Endothelial cell of umbilical vein (primary cell): Measurements from ENCODE around the gene ZNF664. TPM values are rescaled to one million over a fixed set of nuclear protein-coding genes. Genes with fewer than 3 reads are reported as not detected.

Experiments used
- BruUV-seq: library from RNA; stranded (reverse); fragments of 400-500 nt; replicated peaks from 2 replicates; lab custom pipeline; 2021; lab: Mats Ljungman, UMichigan
- CTCF ChIA-PET: fragments of 300-600, 350-600 bp; sonication (Branson Sonifier 250); formaldehyde crosslinking; loops from one replicate; lab custom pipeline; 2021; ENCODE audit warnings: antibody characterized with exemption, inconsistent platforms; lab: Charles Lee
- POLR2A ChIA-PET: fragments of 300-600, 350-600 bp; sonication (Branson Sonifier 250); formaldehyde crosslinking; loops from one replicate; lab custom pipeline; 2021; ENCODE audit warnings: antibody characterized with exemption, inconsistent platforms; lab: Charles Lee
- DNase-seq: peaks from one replicate; pipeline ENCODE4 v3.0.0-alpha.2; 2011; ENCODE audit warnings: low read depth, low spot score
- FAIRE-seq: peaks from 2 replicates; lab custom pipeline; 2011; peaks lifted over from hg19 to GRCh38; lab: Jason Lieb, UNC
- H2AFZ ChIP-seq: 2 replicates; pipeline ENCODE4 v1.6.0; 2012; ENCODE audit warnings: low read depth, low read length, control low read depth, inconsistent platforms
- H3K27ac ChIP-seq: 2 replicates; pipeline ENCODE4 v1.5.1; 2011; ENCODE audit warnings: low read depth, mild to moderate bottlenecking, control low read depth, low read length, moderate library complexity; ENCODE audit not compliant: insufficient read depth
- H3K27me3 ChIP-seq, 2 experiments: 2 replicates each; pipeline versions ENCODE4 v1.6.0 to v1.6.1; 2011; ENCODE audit warnings: low read length in 2 of 2, mixed read lengths in 1 of 2; ENCODE audit not compliant: control insufficient read depth in 2 of 2, insufficient read depth in 2 of 2
- H3K36me3 ChIP-seq, 2 experiments: 2 replicates in 1 of 2; 3 replicates in 1 of 2; pipeline ENCODE4 v1.5.1; 2011; ENCODE audit warnings: low read length in 2 of 2, mild to moderate bottlenecking in 1 of 2, moderate library complexity in 1 of 2; ENCODE audit not compliant: control insufficient read depth in 2 of 2, insufficient read depth in 2 of 2; ENCODE audit errors: extremely low read depth in 1 of 2
- H3K4me1 ChIP-seq: 3 replicates; pipeline ENCODE4 v1.5.1; 2011; ENCODE audit warnings: mild to moderate bottlenecking, low read length; ENCODE audit not compliant: control insufficient read depth, insufficient read depth; ENCODE audit errors: extremely low read depth
- H3K4me2 ChIP-seq: 2 replicates; pipeline ENCODE4 v1.6.1; 2011; ENCODE audit warnings: low read length, control low read depth, mixed read lengths; ENCODE audit not compliant: insufficient read depth
- H3K4me3 ChIP-seq, 3 experiments: fragments of 200-600 bp in 1 of 3; sonication (generic), shearing (Covaris generic) in 1 of 3; replicated peaks in 1 of 3; 2 replicates each; pipeline ENCODE4 v1.5.1; 2011 to 2016; ENCODE audit warnings: control low read depth in 3 of 3, low read length in 3 of 3, mild to moderate bottlenecking in 2 of 3, inconsistent platforms in 1 of 3, low read depth in 1 of 3, moderate library complexity in 1 of 3; ENCODE audit not compliant: insufficient read depth in 1 of 3
- H3K79me2 ChIP-seq: 2 replicates; pipeline ENCODE4 v1.6.0; 2012; ENCODE audit warnings: low read length, inconsistent platforms; ENCODE audit not compliant: control insufficient read depth, insufficient read depth
- H3K9ac ChIP-seq: replicated peaks from 2 replicates; pipeline ENCODE3; 2011; ENCODE audit warnings: low read length, control low read depth; ENCODE audit not compliant: insufficient read depth; ENCODE audit errors: extremely low read depth
- H3K9me1 ChIP-seq: replicated peaks from 3 replicates; pipeline ENCODE4 v1.6.0; 2011; ENCODE audit warnings: mild to moderate bottlenecking, low read length; ENCODE audit not compliant: control insufficient read depth, insufficient read depth; ENCODE audit errors: extremely low read depth
- H3K9me3 ChIP-seq: replicated peaks from 2 replicates; pipeline ENCODE4 v1.5.1; 2012; ENCODE audit warnings: low read length, inconsistent platforms; ENCODE audit not compliant: control insufficient read depth, insufficient read depth
- H4K20me1 ChIP-seq: replicated peaks from 2 replicates; pipeline ENCODE3; 2011; ENCODE audit warnings: mild to moderate bottlenecking, low read length; ENCODE audit not compliant: control insufficient read depth, insufficient read depth; ENCODE audit errors: extremely low read depth
- EZH2 ChIP-seq: IDR thresholded peaks from 2 replicates; pipeline ENCODE4 v1.6.1; 2012; ENCODE audit warnings: borderline replicate concordance, low read depth, mild to moderate bottlenecking, moderate library complexity, low read length, inconsistent platforms; ENCODE audit not compliant: severe bottlenecking
- FOS ChIP-seq: IDR thresholded peaks from 2 replicates; pipeline ENCODE4 v1.6.1; 2011; ENCODE audit warnings: mild to moderate bottlenecking, low read length, moderate library complexity, borderline replicate concordance; ENCODE audit not compliant: insufficient read depth
- GATA2 ChIP-seq: IDR thresholded peaks from 2 replicates; pipeline ENCODE4 v1.7.0; 2011; ENCODE audit warnings: low read depth, mild to moderate bottlenecking, moderate library complexity, mixed read lengths, low read length; ENCODE audit not compliant: insufficient read length, insufficient read depth
- JUN ChIP-seq: IDR thresholded peaks from 2 replicates; pipeline ENCODE4 v1.6.1; 2011; ENCODE audit warnings: borderline replicate concordance, low read depth; ENCODE audit not compliant: insufficient read length, insufficient read depth
- MYC ChIP-seq: IDR thresholded peaks from one replicate; pipeline ENCODE4 v1.6.1; 2011; ENCODE audit warnings: mild to moderate bottlenecking, low read depth, low read length
- POLR2A ChIP-seq: IDR thresholded peaks from 2 replicates; pipeline ENCODE4 v1.6.1; 2012; ENCODE audit warnings: low read depth, mild to moderate bottlenecking, control low read depth, low read length
- POLR2AphosphoS5 ChIP-seq: IDR thresholded peaks from 2 replicates; pipeline ENCODE4 v1.6.1; 2012; ENCODE audit warnings: low read depth, mild to moderate bottlenecking, control low read depth, low read length, moderate library complexity; ENCODE audit not compliant: insufficient read depth
- dilution Hi-C: fragments of 300-500 bp; cut with MboI; formaldehyde crosslinking; loops from one replicate; pipeline ENCODE4 v1.15.0; 2019; ENCODE audit warnings: low sequenced_read_pairs; ENCODE audit not compliant: extremely low pct_ligation_motif_present
- intact Hi-C: fragments of 100-400 bp; cut with micrococcal nuclease; formaldehyde crosslinking; loops from one replicate; pipeline ENCODE4 v1.10.0; 2022
- polyA plus RNA-seq, 4 experiments: library from polyadenylated mRNA; depleted of rRNA in 3 of 4; stranded (reverse) in 3 of 4; unstranded in 1 of 4; fragments of >200 nt; gene quantifications; 2 replicates each; pipeline versions ENCODE4 v1.2.1 to v1.2.3, GENCODE V29; 2011 to 2012; ENCODE audit warnings: missing spikeins in 1 of 4
- total RNA-seq: library from RNA; stranded (reverse); gene quantifications from 2 replicates; pipeline ENCODE4 v1.2.3, GENCODE V29; 2021
- TF ChIP-seq, protein P1 (sequence below), 2 donors: IDR thresholded peaks; 1 replicate in 1 of 2; 2 replicates in 1 of 2; pipeline ENCODE4 v1.5.1; 2011; ENCODE audit warnings: low read length in 2 of 2, mild to moderate bottlenecking in 2 of 2, moderate library complexity in 2 of 2, control low read depth in 1 of 2, inconsistent platforms in 1 of 2, low read depth in 1 of 2; ENCODE audit not compliant: insufficient read depth in 1 of 2; ENCODE audit errors: extremely low read depth in 1 of 2
- TF ChIP-seq, protein P2 (sequence below): IDR thresholded peaks from 2 replicates; pipeline ENCODE4 v1.6.1; 2011; ENCODE audit not compliant: insufficient read depth, insufficient read length

Gene ZNF664
- total and polyA plus RNA-seq, 2 donors (not counting 3 experiments of a cell fraction or from before 2014, with no cell fraction given): 29.8 to 71.3 TPM

DNA sequence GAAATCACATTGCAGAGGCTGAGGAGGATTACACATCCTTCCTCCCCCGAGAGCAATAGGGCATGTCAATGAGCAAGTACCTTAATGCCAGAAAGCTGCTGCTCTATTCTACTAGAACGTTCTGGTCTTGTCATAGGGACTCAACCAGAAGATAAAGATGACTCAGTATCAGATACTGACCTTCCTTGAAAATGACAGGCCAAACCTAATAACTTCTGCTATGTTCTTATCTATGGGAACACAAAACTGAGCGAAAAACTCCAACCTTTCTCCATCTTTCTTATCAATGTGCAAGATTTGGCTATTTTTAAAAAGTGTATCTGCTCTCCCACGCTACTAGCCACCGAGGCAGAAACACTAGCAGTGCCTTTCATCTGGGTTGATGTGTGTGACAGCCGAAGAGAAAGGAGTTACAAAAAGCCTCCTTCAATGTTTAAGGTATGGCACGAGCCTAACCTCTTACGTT lies 5.9 kb upstream of the ZNF664 start:
- CTCF ChIA-PET: no interaction called here

DNA sequence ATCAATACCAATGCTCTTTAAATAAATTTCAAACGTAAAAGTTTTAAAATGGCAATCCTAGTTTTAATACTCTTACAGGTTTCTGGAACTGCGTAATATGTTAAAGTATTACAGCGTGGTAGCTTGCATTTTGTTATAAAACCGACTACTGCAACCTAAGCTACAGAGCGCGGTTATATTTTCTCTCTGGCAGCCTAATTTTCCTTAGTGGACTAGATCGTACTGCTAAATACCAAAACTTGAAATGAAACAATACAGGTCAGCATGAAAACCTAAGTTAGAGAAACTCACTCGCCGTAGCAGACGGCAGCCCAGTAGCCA lies 1.6 kb upstream of the ZNF664 start:
- DNase-seq (peak; percentile 51), FAIRE-seq (peak; percentile 78)
- dilution Hi-C loops (no loop called here), intact Hi-C loops (loop anchor here (5.0 kb wide), 1 partner anchor 339 kb away; the partner anchor contains the start of genes EIF2B1 and GTF2H3)
- Histone ChIP-seq H3K4me3 (peak overlapping the region; percentile 63 to 81 (median 75)), H3K9ac (peak overlapping the region; percentile 78), H3K4me2 (peak overlapping the region; percentile 93), H3K27ac (no peak overlapping the region), H3K27me3 (no peaks in the 10 kb centered on the region), H4K20me1 (no peaks in the 10 kb centered on the region), H3K36me3 (peaks cover 0 to 3% of the 10 kb centered on the region in 2 experiments), H2AFZ (peak overlapping the region; percentile 72), H3K4me1 (peaks cover 4% of the 10 kb centered on the region), H3K9me3 (no peaks in the 10 kb centered on the region), H3K9me1 (no peaks in the 10 kb centered on the region), H3K79me2 (peaks cover 5% of the 10 kb centered on the region)
- POLR2A ChIA-PET: interaction anchor here (0.7 kb wide), 1 partner anchor 24 kb away, joined by 7 read pairs; no protein-coding TSS in a partner anchor
- TF ChIP-seq GATA2: no peak
- TF ChIP-seq, protein P1, sequence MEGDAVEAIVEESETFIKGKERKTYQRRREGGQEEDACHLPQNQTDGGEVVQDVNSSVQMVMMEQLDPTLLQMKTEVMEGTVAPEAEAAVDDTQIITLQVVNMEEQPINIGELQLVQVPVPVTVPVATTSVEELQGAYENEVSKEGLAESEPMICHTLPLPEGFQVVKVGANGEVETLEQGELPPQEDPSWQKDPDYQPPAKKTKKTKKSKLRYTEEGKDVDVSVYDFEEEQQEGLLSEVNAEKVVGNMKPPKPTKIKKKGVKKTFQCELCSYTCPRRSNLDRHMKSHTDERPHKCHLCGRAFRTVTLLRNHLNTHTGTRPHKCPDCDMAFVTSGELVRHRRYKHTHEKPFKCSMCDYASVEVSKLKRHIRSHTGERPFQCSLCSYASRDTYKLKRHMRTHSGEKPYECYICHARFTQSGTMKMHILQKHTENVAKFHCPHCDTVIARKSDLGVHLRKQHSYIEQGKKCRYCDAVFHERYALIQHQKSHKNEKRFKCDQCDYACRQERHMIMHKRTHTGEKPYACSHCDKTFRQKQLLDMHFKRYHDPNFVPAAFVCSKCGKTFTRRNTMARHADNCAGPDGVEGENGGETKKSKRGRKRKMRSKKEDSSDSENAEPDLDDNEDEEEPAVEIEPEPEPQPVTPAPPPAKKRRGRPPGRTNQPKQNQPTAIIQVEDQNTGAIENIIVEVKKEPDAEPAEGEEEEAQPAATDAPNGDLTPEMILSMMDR (IDR thresholded peaks at IDR 0.05; ENCODE audit: extremely low read depth in 1 of 2, insufficient read depth in 1 of 2, low read depth in 1 of 2, low read length in 2 of 2): no peak
- TF ChIP-seq POLR2AphosphoS5: no peak
- TF ChIP-seq FOS: no peak
- no peak for TF ChIP-seq EZH2
- TF ChIP-seq POLR2A: no peak
- no peak for TF ChIP-seq JUN
- TF ChIP-seq, protein P2, sequence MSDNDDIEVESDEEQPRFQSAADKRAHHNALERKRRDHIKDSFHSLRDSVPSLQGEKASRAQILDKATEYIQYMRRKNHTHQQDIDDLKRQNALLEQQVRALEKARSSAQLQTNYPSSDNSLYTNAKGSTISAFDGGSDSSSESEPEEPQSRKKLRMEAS: no peak
- TF ChIP-seq MYC: no peak
- TSS peak; percentile 40 for BruUV-seq
- CTCF ChIA-PET: interaction anchor here (0.7 to 2.0 kb wide), 5 partner anchors 10 to 66 kb away, joined by 3 to 23 read pairs (median 4); no protein-coding TSS in a partner anchor

More for the DNA sequence above, 5.9 kb upstream of the ZNF664 start:
- Histone ChIP-seq H3K9me3 (no peaks in the 10 kb centered on the region), H3K79me2 (peaks cover 2% of the 10 kb centered on the region), H3K9me1 (no peaks in the 10 kb centered on the region), H3K4me2 (no peak overlapping the region), H3K36me3 (peaks cover 0 to 2% of the 10 kb centered on the region in 2 experiments), H3K4me1 (no peaks in the 10 kb centered on the region), H2AFZ (no peak overlapping the region), H3K4me3 (no peak overlapping the region), H3K27ac (no peak overlapping the region), H3K9ac (no peak overlapping the region), H3K27me3 (no peaks in the 10 kb centered on the region), H4K20me1 (no peaks in the 10 kb centered on the region)
- FAIRE-seq: no peak
- no peak for TF ChIP-seq POLR2AphosphoS5
- TF ChIP-seq MYC: no peak
- no peak for TF ChIP-seq GATA2
- dilution Hi-C loops (no loop called here), intact Hi-C loops (no loop called here)
- DNase-seq: no peak
- POLR2A ChIA-PET: no interaction called here
- no TSS peak for BruUV-seq
